A549 (cell line): ENCODE data around the gene FOSL2. TPM values are rescaled to one million over a fixed set of nuclear protein-coding genes. Genes with fewer than 3 reads are reported as not detected.

Experiments
- ATAC-seq, 2 experiments: fragments of 200-7000 bp in 1 of 2; fragments of >200 bp in 1 of 2; cut with Nextera tagmentation in 1 of 2; cut with Tn5 transposase in 1 of 2; 3 replicates each; pipeline versions ENCODE4 v1.8.0 to v1.9.1; 2018 to 2020; ENCODE audit warnings: mild to moderate bottlenecking in 1 of 2, moderate library complexity in 1 of 2
- CTCF ChIA-PET: fragments of 300-600 bp; sonication (Branson Sonifier 250); formaldehyde crosslinking; extraction: SDS; loops from one replicate; lab custom pipeline; 2021; ENCODE audit warnings: antibody characterized with exemption, inconsistent platforms; lab: Yijun Ruan, JAX
- POLR2A ChIA-PET: fragments of 350-600 bp; formaldehyde crosslinking; extraction: SDS; loops from one replicate; lab custom pipeline; 2021; ENCODE audit warnings: antibody characterized with exemption, inconsistent platforms; lab: Yijun Ruan, JAX
- DNase-seq, 2 experiments: peaks; one replicate each; pipeline versions ENCODE4 v3.0.0 to v3.0.0-alpha.2; 2011 to 2016; ENCODE audit warnings: low read depth in 1 of 2, low spot score in 1 of 2
- FAIRE-seq: peaks from 2 replicates; lab custom pipeline; 2011; peaks lifted over from hg19 to GRCh38; lab: Jason Lieb, UNC
- H3K27ac ChIP-seq, 2 experiments: fragments of >200 bp; sonication (Bioruptor Twin); formaldehyde crosslinking; 3 replicates each; pipeline ENCODE4 v1.5.1; 2016 to 2017
- H3K4me1 ChIP-seq: fragments of >200 bp; sonication (Bioruptor Twin); formaldehyde crosslinking; 3 replicates; pipeline ENCODE4 v1.6.1; 2016
- H3K4me2 ChIP-seq: fragments of >200 bp; sonication (Bioruptor Twin); formaldehyde crosslinking; 3 replicates; pipeline ENCODE4 v1.6.1; 2016
- H3K4me3 ChIP-seq: fragments of >200 bp; sonication (Bioruptor Twin); formaldehyde crosslinking; 3 replicates; pipeline ENCODE4 v1.5.1; 2016
- H3K9me3 ChIP-seq: fragments of >200 bp; sonication (Bioruptor Twin); formaldehyde crosslinking; 3 replicates; pipeline ENCODE4 v1.6.1; 2016
- BHLHE40 ChIP-seq: IDR thresholded peaks from 2 replicates; pipeline ENCODE4 v1.6.1; 2012; ENCODE audit warnings: low read depth, low read length, inconsistent platforms
- CBX8 ChIP-seq: fragments of 200-600 bp; sonication (generic); IDR thresholded peaks from 2 replicates; pipeline ENCODE4 v1.6.1; 2016
- CHD2 ChIP-seq: fragments of 150-350 bp; IDR thresholded peaks from 2 replicates; pipeline ENCODE4 v1.6.1; 2014; ENCODE audit warnings: low read length; ENCODE audit not compliant: partially characterized antibody
- E2F6 ChIP-seq: IDR thresholded peaks from 2 replicates; pipeline ENCODE4 v1.6.1; 2012; ENCODE audit warnings: low read depth, borderline replicate concordance
- EP300 ChIP-seq, 2 experiments: fragments of >200 bp; sonication (Bioruptor Twin); formaldehyde crosslinking; IDR thresholded peaks; 2 replicates in 1 of 2; 3 replicates in 1 of 2; pipeline ENCODE4 v1.6.1; 2016 to 2017
- FOSB ChIP-seq: fragments of 250-450 bp; sonication (Bioruptor Pico); IDR thresholded peaks from 2 replicates; pipeline ENCODE4 v1.5.0; 2020; ENCODE audit warnings: mild to moderate bottlenecking, moderate library complexity
- HDAC2 ChIP-seq: fragments of 200-600 bp; sonication (generic); IDR thresholded peaks from 2 replicates; pipeline ENCODE4 v1.6.1; 2016
- HOXA7 ChIP-seq: fragments of 250-450 bp; sonication (Bioruptor Pico); IDR thresholded peaks from 2 replicates; pipeline ENCODE4 v1.5.0; 2020; ENCODE audit warnings: mild to moderate bottlenecking, moderate library complexity
- JUN ChIP-seq, 2 experiments: fragments of >200 bp; sonication (Bioruptor Twin); formaldehyde crosslinking; IDR thresholded peaks; 2 replicates in 1 of 2; 3 replicates in 1 of 2; pipeline ENCODE4 v1.6.1; 2016 to 2017
- JUNB ChIP-seq: fragments of >200 bp; sonication (Bioruptor Twin); formaldehyde crosslinking; IDR thresholded peaks from 2 replicates; pipeline ENCODE4 v1.6.1; 2016
- MAX ChIP-seq: IDR thresholded peaks from 2 replicates; pipeline ENCODE4 v1.6.1; 2012
- MAZ ChIP-seq: fragments of 150-350 bp; IDR thresholded peaks from 2 replicates; pipeline ENCODE4 v1.6.1; 2014; ENCODE audit warnings: antibody characterized with exemption, low read depth, low read length, borderline replicate concordance
- MYC ChIP-seq: IDR thresholded peaks from 2 replicates; pipeline ENCODE4 v1.6.1; 2012; ENCODE audit warnings: mild to moderate bottlenecking, inconsistent platforms, low read length, improper control_type of control experiment, borderline replicate concordance
- PHF8 ChIP-seq: fragments of 200-600 bp; sonication (generic); IDR thresholded peaks from 2 replicates; pipeline ENCODE4 v1.6.1; 2016; ENCODE audit warnings: low read depth, mild to moderate bottlenecking, antibody characterized with exemption, moderate library complexity, borderline replicate concordance
- POLR2AphosphoS2 ChIP-seq: conservative IDR thresholded peaks from 2 replicates; pipeline ENCODE4 v1.6.1; 2012; ENCODE audit warnings: low read length, improper control_type of control experiment, inconsistent platforms
- RCOR1 ChIP-seq: fragments of 150-350 bp; IDR thresholded peaks from 2 replicates; pipeline ENCODE4 v1.6.1; 2014; ENCODE audit warnings: antibody characterized with exemption, low read length, low read depth
- RNF2 ChIP-seq: fragments of 200-600 bp; sonication (generic); IDR thresholded peaks from 2 replicates; pipeline ENCODE4 v1.6.1; 2016; ENCODE audit warnings: low read depth, mild to moderate bottlenecking, antibody characterized with exemption, moderate library complexity, borderline replicate concordance
- SREBF2 ChIP-seq: fragments of 450-650 bp; IDR thresholded peaks from 2 replicates; pipeline ENCODE4 v1.6.1; 2014; ENCODE audit warnings: mild to moderate bottlenecking, moderate library complexity
- TP53 ChIP-seq: fragments of 250-450 bp; sonication (Bioruptor Pico); IDR thresholded peaks from 2 replicates; pipeline ENCODE4 v1.5.0; 2021; ENCODE audit warnings: mild to moderate bottlenecking, moderate library complexity
- ZC3H11A ChIP-seq: fragments of 450-650 bp; IDR thresholded peaks from 2 replicates; pipeline ENCODE4 v1.6.1; 2014; ENCODE audit warnings: antibody characterized with exemption, mild to moderate bottlenecking
- ZFP36 ChIP-seq: fragments of 450-650 bp; IDR thresholded peaks from 2 replicates; pipeline ENCODE4 v1.6.1; 2014; ENCODE audit warnings: borderline replicate concordance; ENCODE audit not compliant: partially characterized antibody
- WGBS: methylation state at CpG from one replicate; pipeline ENCODE4 v1.1.6; 2017; ENCODE audit errors: missing lambda C conversion rate; 5-methylcytosine and 5-hydroxymethylcytosine counted together
- polyA plus RNA-seq, 4 experiments: library from polyadenylated mRNA; depleted of rRNA in 3 of 4; stranded (reverse); fragments of >200 nt; fragmentation: RNase III in 1 of 4; extraction: RNeasy Plus Mini Kit Qiagen cat#74134 plus additional on column Dnase treatment in 1 of 4; gene quantifications; 2 replicates in 3 of 4; 3 replicates in 1 of 4; pipeline ENCODE4 v1.2.3, GENCODE V29; 2011 to 2017

FOSL2 gene
- polyA plus RNA-seq, 2 of the 4 experiments (the other 2 are of a cell fraction) = 45.7 to 73.4 TPM

- ATAC-seq (no peak), DNase-seq (no peak), FAIRE-seq (no peak)
- peak overlapping the region; percentile 71; the same call in 2 of the 3 replicates for H3K4me2 ChIP-seq
- H3K27ac ChIP-seq = peak overlapping the region in 1 of 2 experiments; percentile 30; a peak in 2 of 6 replicates
- no peak overlapping the region for H3K4me3 ChIP-seq
- ChIA-PET POLR2A (interaction anchor here (0.9 kb wide), 1 partner anchor 11 kb away, joined by 3 read pairs; no protein-coding TSS in a partner anchor), CTCF (interaction anchor here (0.5 to 5.2 kb wide), 12 partner anchors 9 to 728 kb away, joined by 3 to 30 read pairs (median 4); no protein-coding TSS in a partner anchor)
- TF ChIP-seq JUNB (no peak), CBX8 (no peak), RNF2 (no peak), POLR2AphosphoS2 (peak; percentile 95), MAZ (no peak), ZFP36 (no peak)
- H3K9me3 ChIP-seq = no peaks in the 10 kb centered on the region
- 78% methylated on average over 7 of the region's 7 CpGs for WGBS
- peaks cover 100% of the 10 kb centered on the region for H3K4me1 ChIP-seq
Observed at GRCh38 chr2:28403370-28403956, 10.8 kb downstream of the FOSL2 start.

GRCh38 chr2:28404086-28404485 is 11.4 kb downstream of the FOSL2 start:
- ChIA-PET CTCF (interaction anchor here (1.0 to 5.2 kb wide), 3 partner anchors 49 to 720 kb away, joined by 4 to 24 read pairs (median 16); no protein-coding TSS in a partner anchor), POLR2A (no interaction called here)
- TF ChIP-seq CHD2 (no peak), RCOR1 (no peak), E2F6 (no peak), EP300 (IDR thresholded peaks at IDR 0.05) (no peak), MYC (no peak), FOSB (no peak), MAX (no peak), ZC3H11A (no peak), SREBF2 (no peak), PHF8 (no peak), TP53 (CRISPR knock-in tag) (no peak), BHLHE40 (no peak), HOXA7 (CRISPR knock-in tag) (no peak)
- no peak for FAIRE-seq
- peak overlapping the region in 1 of 2 experiments; percentile 31; a peak in 2 of 6 replicates for H3K27ac ChIP-seq
- WGBS = 89% methylated on average over 11 of the region's 11 CpGs
- DNase-seq = no peak
- H3K4me1 ChIP-seq = peaks cover 100% of the 10 kb centered on the region
- ATAC-seq = no peak
- H3K4me3 ChIP-seq = no peak overlapping the region
- no peak overlapping the region for H3K4me2 ChIP-seq
- no peaks in the 10 kb centered on the region for H3K9me3 ChIP-seq

DNA sequence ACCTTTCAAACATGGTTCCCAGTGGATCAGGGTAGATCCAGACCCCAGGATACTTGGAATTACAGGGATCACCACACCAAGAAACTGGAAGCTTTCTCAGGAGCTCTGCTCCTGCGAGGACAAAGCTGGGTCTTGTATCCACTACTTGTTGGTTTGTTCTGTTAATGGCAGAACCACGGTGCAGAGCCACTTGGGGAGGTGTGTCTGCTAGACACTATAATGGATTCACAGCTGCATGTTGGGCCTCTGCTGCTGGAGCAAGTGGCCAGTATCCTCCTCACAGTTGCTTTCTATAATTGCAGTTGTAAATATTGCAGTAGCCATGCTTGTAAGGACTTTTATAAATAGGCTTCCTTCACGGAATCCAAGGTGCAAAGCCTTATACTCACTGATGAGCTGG is 12.9 kb downstream of the FOSL2 start:
- Histone ChIP-seq H3K27ac (peak overlapping the region in 1 of 2 experiments; percentile 31; a peak in 1 of 6 replicates), H3K4me1 (peaks cover 94% of the 10 kb centered on the region), H3K4me3 (no peak overlapping the region), H3K4me2 (no peak overlapping the region), H3K9me3 (no peaks in the 10 kb centered on the region)
- POLR2A ChIA-PET = interaction anchor here (0.7 kb wide), 1 partner anchor 699 kb away, joined by 15 read pairs; no protein-coding TSS in a partner anchor
- CTCF ChIA-PET = interaction anchor here (1.1 to 3.6 kb wide), 4 partner anchors 10 to 722 kb away, joined by 3 to 12 read pairs (median 6); no protein-coding TSS in a partner anchor
- no peak for FAIRE-seq
- TF ChIP-seq HDAC2 (no peak), JUN (IDR thresholded peaks at IDR 0.05) (peak in 1 of 2 experiments; percentile 21; a peak in 1 of 5 replicates)
- no peak for DNase-seq
- no peak for ATAC-seq
- WGBS = 92% methylated on average over 3 of the region's 3 CpGs
